Mucosa of descending colon (tissue), 3 donors: ENCODE results near the gene TRMT1. TPM values are rescaled to one million over a fixed set of nuclear protein-coding genes. Genes with fewer than 3 reads are reported as not detected.

ENCODE experiments used
- ATAC-seq: fragments of 200-7000 bp; cut with Tn5 transposase; one replicate; pipeline ENCODE4 v1.9.1; 2020; ENCODE audit warnings: mild to moderate bottlenecking, moderate library complexity
- DNase-seq, 3 donors: peaks; one replicate each; pipeline ENCODE4 v3.0.0-alpha.2; 2020
- H3K36me3 ChIP-seq: fragments of 200-600 bp; one replicate; pipeline ENCODE4 v1.8.0; 2021; ENCODE audit warnings: low read depth, mild to moderate bottlenecking
- H3K4me1 ChIP-seq: fragments of 200-600 bp; one replicate; pipeline ENCODE4 v1.8.0; 2021; ENCODE audit warnings: low read depth, mild to moderate bottlenecking
- H3K4me3 ChIP-seq: fragments of 200-600 bp; one replicate; pipeline ENCODE4 v1.8.0; 2021; ENCODE audit warnings: mild to moderate bottlenecking
- H3K9me3 ChIP-seq: fragments of 200-600 bp; one replicate; pipeline ENCODE4 v1.8.0; 2021; ENCODE audit warnings: mild to moderate bottlenecking
- intact Hi-C, 2 donors: fragments of 100-400 bp; cut with DNase I in 1 of 2; cut with micrococcal nuclease in 1 of 2; formaldehyde crosslinking; loops; one replicate each; pipeline versions ENCODE4 v1.11.0 to v1.11.1; 2022; cut with DNase I, micrococcal nuclease
- total RNA-seq, 3 donors: library from RNA; stranded (reverse); fragmentation: NEBNext Ultra II Directional in 2 of 3; extraction: Animal tissue kit (Norgen Biotek cat#: 25700) in 2 of 3; gene quantifications; one replicate each; pipeline versions ENCODE4 v1.2.1 to v1.2.4, GENCODE V29; 2021 to 2023
- TF ChIP-seq, protein P1 (sequence below): fragments of 200-600 bp; IDR thresholded peaks from one replicate; pipeline ENCODE4 v1.8.0; 2022; ENCODE audit warnings: antibody characterized with exemption, mild to moderate bottlenecking
- donor health status: DM: no; HTN: no; CAD: no; lungs with moderate emphysema.
- donor health status: DM: no; HTN: no; CAD: no.
- donor health status: DM: no; HTN: yes; CAD: no.

Gene TRMT1
- total RNA-seq, 3 donors from 2014 or later: 26.6 to 37.9 (median 30.0) TPM

GRCh38 chr19:13128583-13128982 lies 12.0 kb upstream of the TRMT1 start:
- Histone ChIP-seq H3K4me3 (no peak overlapping the region), H3K4me1 (no peaks in the 10 kb centered on the region), H3K9me3 (no peaks in the 10 kb centered on the region), H3K36me3 (no peaks in the 10 kb centered on the region)
- TF ChIP-seq, protein P1, sequence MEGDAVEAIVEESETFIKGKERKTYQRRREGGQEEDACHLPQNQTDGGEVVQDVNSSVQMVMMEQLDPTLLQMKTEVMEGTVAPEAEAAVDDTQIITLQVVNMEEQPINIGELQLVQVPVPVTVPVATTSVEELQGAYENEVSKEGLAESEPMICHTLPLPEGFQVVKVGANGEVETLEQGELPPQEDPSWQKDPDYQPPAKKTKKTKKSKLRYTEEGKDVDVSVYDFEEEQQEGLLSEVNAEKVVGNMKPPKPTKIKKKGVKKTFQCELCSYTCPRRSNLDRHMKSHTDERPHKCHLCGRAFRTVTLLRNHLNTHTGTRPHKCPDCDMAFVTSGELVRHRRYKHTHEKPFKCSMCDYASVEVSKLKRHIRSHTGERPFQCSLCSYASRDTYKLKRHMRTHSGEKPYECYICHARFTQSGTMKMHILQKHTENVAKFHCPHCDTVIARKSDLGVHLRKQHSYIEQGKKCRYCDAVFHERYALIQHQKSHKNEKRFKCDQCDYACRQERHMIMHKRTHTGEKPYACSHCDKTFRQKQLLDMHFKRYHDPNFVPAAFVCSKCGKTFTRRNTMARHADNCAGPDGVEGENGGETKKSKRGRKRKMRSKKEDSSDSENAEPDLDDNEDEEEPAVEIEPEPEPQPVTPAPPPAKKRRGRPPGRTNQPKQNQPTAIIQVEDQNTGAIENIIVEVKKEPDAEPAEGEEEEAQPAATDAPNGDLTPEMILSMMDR: no peak
- intact Hi-C loops: no loop called here
- peak; percentile 18 for ATAC-seq
- DNase-seq: no peak

- H3K9me3 ChIP-seq: no peaks in the 10 kb centered on the region
- TF ChIP-seq, protein P1: no peak
- H3K4me3 ChIP-seq: no peak overlapping the region
- H3K36me3 ChIP-seq: no peaks in the 10 kb centered on the region
- intact Hi-C loops: no loop called here
- ATAC-seq: no peak
- no peak for DNase-seq
- no peaks in the 10 kb centered on the region for H3K4me1 ChIP-seq
These were observed 11.5 kb upstream of the TRMT1 start for GRCh38 chr19:13127811-13128575.

GRCh38 chr19:13127051-13127450 lies 10.5 kb upstream of the TRMT1 start:
- TF ChIP-seq, protein P1: no peak
- H3K4me3 ChIP-seq: no peak overlapping the region
- intact Hi-C loops: no loop called here
- ATAC-seq: no peak
- no peaks in the 10 kb centered on the region for H3K4me1 ChIP-seq
- no peaks in the 10 kb centered on the region for H3K36me3 ChIP-seq
- H3K9me3 ChIP-seq: no peaks in the 10 kb centered on the region
- DNase-seq: no peak

DNA sequence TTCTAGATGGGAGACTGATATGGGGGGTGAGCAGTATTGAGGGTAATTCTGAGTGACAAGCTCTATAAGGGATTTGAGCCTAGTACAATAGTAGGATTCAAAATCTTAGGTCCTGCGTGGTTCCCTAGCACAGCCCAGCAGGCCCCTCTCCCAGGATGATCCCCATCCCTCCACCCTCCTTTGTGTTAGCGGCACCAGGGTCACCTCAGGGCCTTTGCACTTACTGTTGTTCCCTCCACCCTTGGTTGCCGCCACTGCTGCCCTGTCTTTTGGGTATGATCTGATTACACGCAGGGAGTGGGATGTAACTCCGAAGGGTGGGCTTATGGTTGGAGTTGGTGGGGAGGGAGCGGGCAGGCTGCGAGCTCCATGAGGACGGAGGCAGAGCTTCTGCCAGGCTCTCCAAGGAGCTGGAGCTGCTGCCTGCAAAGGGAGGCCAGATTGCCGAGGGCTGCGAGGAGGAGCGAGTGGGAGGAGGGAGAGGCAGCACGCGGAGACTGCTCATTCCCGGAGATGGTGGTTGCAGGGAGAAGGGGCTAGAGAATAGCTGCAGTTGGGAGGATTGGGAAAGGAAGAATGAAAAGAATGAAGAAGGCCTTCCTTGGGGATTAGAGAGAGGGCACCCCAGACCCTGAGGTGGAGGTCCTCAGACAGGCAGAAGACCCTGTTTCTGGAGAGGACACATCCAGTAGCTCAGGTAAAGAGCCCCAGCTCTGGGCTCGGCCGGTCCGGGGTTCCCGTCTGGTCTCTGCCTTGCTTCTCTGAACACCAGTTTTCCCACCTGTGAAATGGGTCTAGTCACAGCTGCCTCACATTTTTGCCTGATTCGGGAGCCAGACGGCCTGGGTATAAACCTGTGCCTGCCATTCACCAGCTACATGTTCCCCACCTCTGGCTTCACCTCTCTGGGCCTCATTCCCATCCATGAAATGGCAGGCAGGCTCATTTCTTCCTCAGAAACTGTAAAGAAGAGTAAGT lies 6.7 kb upstream of the TRMT1 start:
- DNase-seq (no peak), ATAC-seq (no peak)
- TF ChIP-seq, protein P1: no peak
- Histone ChIP-seq H3K9me3 (no peaks in the 10 kb centered on the region), H3K36me3 (no peaks in the 10 kb centered on the region), H3K4me1 (peaks cover 13% of the 10 kb centered on the region), H3K4me3 (no peak overlapping the region)
- intact Hi-C loops: no loop called here

GRCh38 chr19:13122275-13122878 lies 5.8 kb upstream of the TRMT1 start:
- Histone ChIP-seq H3K36me3 (no peaks in the 10 kb centered on the region), H3K4me1 (peaks cover 13% of the 10 kb centered on the region), H3K9me3 (no peaks in the 10 kb centered on the region), H3K4me3 (no peak overlapping the region)
- intact Hi-C loops: no loop called here
- TF ChIP-seq, protein P1: no peak
- no peak for DNase-seq
- ATAC-seq: no peak
